Suppressor macrophage treated with lipopolysaccharide for 1 hour (primary cell): ENCODE measurements around the gene FLNB.

ENCODE experiments used
- DNase-seq, 3 donors: peaks; one replicate each; pipeline ENCODE4 v3.0.0-alpha.2; 2020 to 2022

Gene FLNB

GRCh38 chr3:58143417-58144055 lies 135.3 kb downstream of the FLNB start:
- peak; percentile 30 to 63 (median 50) for DNase-seq

DNA sequence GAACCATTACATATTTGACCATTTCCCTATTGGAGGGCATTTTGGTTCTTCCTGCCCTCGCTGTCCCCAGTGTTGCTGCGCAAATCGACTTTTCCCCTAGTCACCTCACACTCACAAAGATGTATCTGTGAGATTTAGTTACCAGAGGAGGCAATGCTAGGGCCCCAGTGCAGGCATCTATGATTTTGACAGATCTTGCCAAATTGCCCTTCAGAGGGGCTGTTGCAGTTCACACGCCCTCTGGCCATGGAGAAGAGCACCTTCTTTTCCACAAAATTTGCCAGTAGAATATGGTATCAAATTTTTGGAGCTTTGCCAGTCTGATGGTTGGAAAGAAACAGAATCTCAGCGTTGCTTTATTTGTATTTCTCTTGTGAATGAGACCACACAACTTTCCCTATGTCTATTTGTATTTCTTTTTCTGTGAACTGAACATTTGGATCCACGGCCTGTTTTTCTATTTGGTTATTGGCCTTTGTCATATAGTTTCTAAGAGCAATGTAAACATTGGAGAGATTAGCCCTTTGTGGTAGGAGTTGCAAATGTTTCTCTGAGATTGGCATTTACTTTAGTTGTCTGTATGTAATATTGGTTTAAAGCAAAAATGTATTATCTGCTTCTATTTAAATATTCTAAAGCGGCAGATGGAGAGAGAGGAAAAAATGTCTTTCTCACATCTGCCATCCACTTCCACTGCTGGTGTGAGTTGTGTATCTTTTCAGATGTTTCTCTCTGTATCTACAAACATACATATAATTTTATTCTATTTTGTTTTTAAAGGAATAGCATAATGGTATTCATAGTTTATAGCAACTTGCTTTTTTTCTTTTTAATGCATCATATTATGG lies 136.5 kb downstream of the FLNB start:
- no peak for DNase-seq

- no peak for DNase-seq
Measured at GRCh38 chr3:58148049-58148448, 139.8 kb downstream of the FLNB start.

DNA sequence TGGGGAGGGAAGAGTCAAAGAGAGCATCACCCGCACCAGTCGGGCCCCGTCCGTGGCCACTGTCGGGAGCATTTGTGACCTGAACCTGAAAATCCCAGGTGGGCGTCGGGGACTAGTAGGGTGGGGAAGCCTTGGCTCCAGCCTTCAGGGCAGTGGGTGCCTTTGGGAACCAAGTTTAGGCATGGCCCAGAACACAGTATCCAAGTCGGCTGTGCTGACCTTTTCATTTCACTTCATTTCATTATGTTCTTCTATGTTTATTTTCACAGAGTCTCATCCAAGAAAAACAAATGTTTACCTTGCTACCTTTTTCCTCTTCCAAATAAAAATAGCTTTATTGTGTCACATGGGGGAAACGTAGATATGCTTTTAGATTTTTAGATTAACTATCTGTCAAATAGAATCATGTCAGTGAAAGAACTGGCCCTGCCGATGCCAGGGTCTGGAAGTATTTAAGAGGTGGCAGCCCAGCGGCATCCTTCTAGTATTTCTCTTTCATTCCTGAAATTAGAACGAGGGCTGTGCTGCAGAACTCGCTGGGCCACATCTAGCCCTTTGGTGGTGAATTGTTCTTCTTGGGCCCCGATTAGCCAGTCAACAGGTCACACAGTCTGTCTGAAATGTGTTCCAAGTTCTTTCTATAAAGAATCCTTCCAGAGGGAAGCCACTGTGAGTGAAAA lies 142.0 kb downstream of the FLNB start:
- DNase-seq = no peak

- DNase-seq = no peak
Measured at GRCh38 chr3:58150810-58151199, 142.6 kb downstream of the FLNB start.

DNA sequence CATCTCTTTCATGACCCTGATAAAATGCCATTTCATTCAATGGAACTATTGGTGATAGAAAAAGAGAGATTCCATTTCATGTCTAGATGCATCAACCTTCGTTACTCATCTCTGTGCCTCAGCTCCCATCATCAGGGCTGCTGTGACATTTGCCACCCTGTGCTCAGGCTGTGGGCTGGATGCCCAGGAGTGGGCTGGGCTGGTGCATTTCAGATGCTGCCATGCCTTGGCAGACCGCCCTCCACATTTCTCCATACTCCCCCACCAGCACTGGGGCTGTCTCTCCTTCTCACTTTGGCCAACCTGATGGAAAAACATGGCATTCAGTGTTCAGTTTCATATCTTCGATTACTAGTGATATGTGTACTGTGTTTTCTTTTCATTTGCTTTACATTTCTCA lies 143.4 kb downstream of the FLNB start:
- DNase-seq = no peak

GRCh38 chr3:58152225-58153015 lies 144.2 kb downstream of the FLNB start:
- DNase-seq = no peak

- DNase-seq = no peak
Measured at GRCh38 chr3:58153371-58153770, 145.1 kb downstream of the FLNB start.

GRCh38 chr3:58154626-58155449 lies 146.6 kb downstream of the FLNB start:
- DNase-seq = no peak

GRCh38 chr3:58155838-58156237 lies 147.6 kb downstream of the FLNB start:
- DNase-seq = no peak

- DNase-seq = no peak
Measured at GRCh38 chr3:58157700-58158099, 149.5 kb downstream of the FLNB start.

DNA sequence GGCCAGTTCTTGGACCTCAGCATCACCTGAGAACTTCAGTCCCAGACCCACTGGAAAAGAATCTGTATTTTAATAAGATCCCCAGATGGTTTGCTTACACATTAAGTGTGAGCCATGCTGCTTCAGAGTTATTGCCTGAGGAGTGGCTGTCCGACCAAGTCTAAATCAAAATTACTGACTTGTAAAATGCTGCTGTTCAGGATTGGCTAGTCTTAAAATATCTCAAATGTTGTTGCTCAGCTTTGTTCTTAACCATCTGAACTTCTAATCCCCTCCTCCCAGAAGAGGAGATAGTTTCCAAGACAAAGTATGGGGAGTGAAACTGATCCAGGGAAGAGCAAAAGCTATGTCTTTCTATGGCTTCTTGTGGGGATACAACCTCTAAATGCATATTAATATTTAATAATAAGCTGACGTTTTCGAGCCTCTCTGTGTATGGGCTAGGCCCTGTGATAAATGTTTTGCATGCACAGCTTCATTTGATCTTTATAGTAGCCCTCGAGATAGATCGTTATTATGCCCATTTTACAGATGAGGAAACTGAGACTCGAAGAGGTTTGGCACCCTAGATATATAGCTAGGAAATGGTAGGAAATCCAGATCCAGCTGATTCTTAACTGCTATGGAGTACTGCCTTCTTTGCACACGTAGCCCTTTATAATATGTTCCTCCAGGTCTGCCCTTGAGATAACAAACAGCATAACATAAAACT lies 150.4 kb downstream of the FLNB start:
- DNase-seq = no peak

GRCh38 chr3:58160399-58160798 lies 152.2 kb downstream of the FLNB start:
- no peak for DNase-seq

- peak; percentile 56 to 77 (median 71) for DNase-seq
Measured at GRCh38 chr3:58161435-58162398, 153.5 kb downstream of the FLNB start.

DNA sequence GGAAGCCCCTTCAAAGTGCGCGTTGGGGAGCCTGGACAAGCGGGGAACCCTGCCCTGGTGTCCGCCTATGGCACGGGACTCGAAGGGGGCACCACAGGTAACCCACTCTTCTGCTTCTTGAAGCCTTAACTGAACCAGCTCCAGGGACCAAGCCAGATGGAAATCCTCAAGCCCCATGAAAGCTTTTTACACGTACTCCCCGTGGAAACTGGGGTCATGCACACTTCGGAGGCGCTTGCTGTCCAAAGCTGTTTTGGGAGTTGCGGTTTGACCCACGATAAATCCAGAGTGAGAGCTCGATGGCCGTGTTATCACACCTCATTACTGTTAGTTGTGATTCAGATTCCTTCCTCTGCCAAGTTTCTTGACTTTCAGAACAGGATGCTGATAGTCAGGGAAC lies 155.0 kb downstream of the FLNB start:
- DNase-seq = no peak

GRCh38 chr3:58164199-58164879 lies 156.1 kb downstream of the FLNB start:
- DNase-seq = no peak

- DNase-seq = no peak
Measured at GRCh38 chr3:58164906-58165821, 156.9 kb downstream of the FLNB start.
